Gastroesophageal sphincter (tissue), 3 donors: ENCODE measurements around the gene GTF2B.

Experiments used
- CTCF ChIP-seq, 4 experiments: fragments of 200-600 bp in 2 of 4; fragments of 450-650 bp in 2 of 4; sonication (generic) in 1 of 4; IDR thresholded peaks; one replicate each; pipeline ENCODE4 v1.5.1; 2017 to 2019; ENCODE audit warnings: antibody characterized with exemption in 4 of 4, mild to moderate bottlenecking in 2 of 4, moderate library complexity in 2 of 4
- POLR2A ChIP-seq, 2 donors: fragments of 450-650 bp; IDR thresholded peaks; one replicate each; pipeline ENCODE4 v1.6.1; 2017; ENCODE audit warnings: antibody characterized with exemption in 2 of 2, mild to moderate bottlenecking in 2 of 2, moderate library complexity in 1 of 2
- POLR2AphosphoS5 ChIP-seq: sonication (generic); formaldehyde crosslinking; IDR thresholded peaks from one replicate; pipeline ENCODE4 v1.6.1; 2017; ENCODE audit warnings: antibody characterized with exemption

- peak; percentile 95 for TF ChIP-seq POLR2A (IDR thresholded peaks at IDR 0.05)
- no peak for TF ChIP-seq CTCF (IDR thresholded peaks at IDR 0.05)
- peak; percentile 100 for TF ChIP-seq POLR2AphosphoS5
Observed at GRCh38 chr1:88891318-88891950, at the start of gene GTF2B.
